HepG2 (cell line): ENCODE data around the gene FAM20A. TPM values are rescaled to one million over a fixed set of nuclear protein-coding genes. Genes with fewer than 3 reads are reported as not detected.
A peak's percentile ranks its signal among the peaks of the same experiment; 100 is the strongest.

Experiments
- CAMTA2 ChIP-seq: sonication (generic); formaldehyde crosslinking; IDR thresholded peaks from 2 replicates; pipeline ENCODE4 v1.4.0; 2020; ENCODE audit warnings: mild to moderate bottlenecking, missing genetic modification reagents, borderline replicate concordance
- CBFB ChIP-seq: sonication (generic); formaldehyde crosslinking; IDR thresholded peaks from 2 replicates; pipeline ENCODE4 v1.4.0; 2020; ENCODE audit warnings: missing genetic modification reagents
- CCAR2 ChIP-seq: fragments of 200-400 bp; formaldehyde crosslinking; optimal IDR thresholded peaks from 2 replicates; pipeline ENCODE3; 2018; ENCODE audit warnings: low read depth, mild to moderate bottlenecking, low read length, moderate library complexity
- DBP ChIP-seq: sonication (generic); formaldehyde crosslinking; IDR thresholded peaks from 2 replicates; pipeline ENCODE4 v1.4.0; 2020; ENCODE audit warnings: missing genetic modification reagents; ENCODE audit errors: not compliant biosample characterization
- HMGXB4 ChIP-seq, 2 experiments: sonication (generic) in 1 of 2; formaldehyde crosslinking in 1 of 2; IDR thresholded peaks; 2 replicates each; pipeline versions ENCODE4 v1.4.0 to v1.6.1; 2018 to 2020; ENCODE audit warnings: missing genetic modification reagents in 2 of 2, borderline replicate concordance in 1 of 2, low read depth in 1 of 2, mild to moderate bottlenecking in 1 of 2, missing biosample characterization in 1 of 2
- KLF9 ChIP-seq: IDR thresholded peaks from 2 replicates; pipeline ENCODE4 v1.6.1; 2016; ENCODE audit warnings: low read depth
- NAIF1 ChIP-seq: sonication (generic); formaldehyde crosslinking; IDR thresholded peaks from 2 replicates; pipeline ENCODE4 v1.5.0; 2020; ENCODE audit warnings: mild to moderate bottlenecking, missing genetic modification reagents, borderline replicate concordance
- RBM22 ChIP-seq: fragments of 200-400 bp; formaldehyde crosslinking; optimal IDR thresholded peaks from 2 replicates; pipeline ENCODE3; 2017; ENCODE audit warnings: mild to moderate bottlenecking, low read length, moderate library complexity
- SETDB1 ChIP-seq: sonication (generic); formaldehyde crosslinking; IDR thresholded peaks from 2 replicates; pipeline ENCODE4 v1.5.1; 2020; ENCODE audit warnings: missing genetic modification reagents, mild to moderate bottlenecking, borderline replicate concordance
- SP5 ChIP-seq: IDR thresholded peaks from 2 replicates; pipeline ENCODE4 v1.6.1; 2016; ENCODE audit warnings: low read depth, borderline replicate concordance
- ZNF124 ChIP-seq: sonication (generic); formaldehyde crosslinking; IDR thresholded peaks from 2 replicates; pipeline ENCODE4 v1.4.0; 2020; ENCODE audit warnings: missing genetic modification reagents
- ZNF335 ChIP-seq: sonication (generic); formaldehyde crosslinking; IDR thresholded peaks from 2 replicates; pipeline ENCODE4 v1.4.0; 2020; ENCODE audit warnings: missing genetic modification reagents
- ZNF468 ChIP-seq: sonication (generic); formaldehyde crosslinking; IDR thresholded peaks from 2 replicates; pipeline ENCODE4 v1.8.0; 2022; ENCODE audit warnings: mild to moderate bottlenecking, moderate library complexity, missing genetic modification reagents
- ZNF496 ChIP-seq: sonication (generic); formaldehyde crosslinking; IDR thresholded peaks from 2 replicates; pipeline ENCODE4 v1.8.1; 2023; ENCODE audit warnings: mild to moderate bottlenecking, moderate library complexity, missing genetic modification reagents; ENCODE audit not compliant: insufficient replicate concordance
- ZNF512B ChIP-seq: sonication (generic); formaldehyde crosslinking; IDR thresholded peaks from 2 replicates; pipeline ENCODE4 v1.5.1; 2020; ENCODE audit warnings: missing genetic modification reagents, mild to moderate bottlenecking, borderline replicate concordance
- ZNF639 ChIP-seq: conservative IDR thresholded peaks from 2 replicates; pipeline ENCODE4 v1.6.1; 2018; ENCODE audit warnings: missing genetic modification reagents
- ZNF773 ChIP-seq: sonication (generic); formaldehyde crosslinking; IDR thresholded peaks from 2 replicates; pipeline ENCODE4 v1.4.0; 2020; ENCODE audit warnings: missing genetic modification reagents, borderline replicate concordance
- polyA plus RNA-seq, 8 experiments: library from polyadenylated mRNA; depleted of rRNA in 3 of 8; stranded (reverse) in 7 of 8; unstranded in 1 of 8; fragments of >200 nt; fragmentation: Illumina TruSeq in 4 of 8; extraction: Trizol in 4 of 8; gene quantifications; 2 replicates each; pipeline versions ENCODE4 v1.2.1 to v1.2.3, GENCODE V29; 2011 to 2016; ENCODE audit warnings: low read depth in 4 of 8, missing spikeins in 1 of 8, mixed read lengths in 1 of 8; ENCODE audit not compliant: insufficient read depth in 1 of 8
- total RNA-seq, 5 experiments: library from RNA; depleted of rRNA; stranded (reverse); fragments of >200 nt; fragmentation: Illumina TruSeq; extraction: Trizol; gene quantifications; 2 replicates each; pipeline ENCODE4 v1.2.3, GENCODE V29; 2016; ENCODE audit warnings: low read depth in 1 of 5
- TF ChIP-seq, protein P1 (sequence below): sonication (generic); formaldehyde crosslinking; IDR thresholded peaks from 2 replicates; pipeline ENCODE4 v1.4.0; 2020; ENCODE audit warnings: missing genetic modification reagents
- TF ChIP-seq, protein P2 (sequence below): IDR thresholded peaks from 2 replicates; pipeline ENCODE4 v1.6.1; 2016

Gene FAM20A
- total and polyA plus RNA-seq, 2 of the 13 experiments (the other 11 are each of a cell fraction or from before 2014, with no cell fraction given) = 9.3 to 20.7 TPM

DNA sequence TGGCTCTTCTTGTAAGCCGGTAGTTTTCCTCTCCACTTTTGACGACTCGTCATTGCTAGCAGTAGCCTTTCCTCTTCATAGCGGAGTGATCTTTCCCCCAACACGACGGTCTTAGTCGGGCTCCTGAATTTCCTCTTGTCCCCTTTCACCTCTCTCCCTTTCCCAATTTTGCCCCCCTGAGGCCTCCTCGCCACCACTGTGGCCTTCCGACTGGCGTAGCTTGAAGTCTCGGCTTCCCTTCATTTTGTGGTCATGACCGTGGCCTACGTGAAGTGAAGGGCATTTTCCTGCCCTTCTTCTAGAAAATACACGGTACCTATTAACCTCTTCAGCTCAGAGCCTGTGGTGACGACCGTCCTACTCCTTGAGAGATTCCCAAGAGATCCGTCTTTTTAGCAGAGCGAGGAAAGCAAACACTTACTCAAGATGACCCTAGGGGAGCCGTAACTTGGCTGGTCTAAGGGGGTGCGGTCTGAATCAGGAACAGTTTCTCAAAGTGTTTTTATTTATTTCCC, 88.2 kb downstream of the FAM20A start (continued):
- TF ChIP-seq CBFB (CRISPR knock-in tag) (peak; percentile 29; the same call in 1 of the 2 replicates), CCAR2 (no peak), ZNF639 (CRISPR knock-in tag) (0 out of 2 replicates have a peak, but pooled peaks have one; percentile 38), ZNF124 (CRISPR knock-in tag) (peak; percentile 33), CAMTA2 (CRISPR knock-in tag) (0 out of 2 replicates have a peak, but pooled peaks have one; percentile 20), ZNF468 (CRISPR knock-in tag) (no peak), SP5 (CRISPR knock-in tag) (no peak), ZNF773 (CRISPR knock-in tag) (no peak; the same call in 1 of the 2 replicates), HMGXB4 (CRISPR knock-in tag; IDR thresholded peaks at IDR 0.05; ENCODE audit: borderline replicate concordance in 1 of 2, low read depth in 1 of 2) (no peak), ZNF496 (CRISPR knock-in tag) (no peak), ZNF335 (CRISPR knock-in tag) (0 out of 2 replicates have a peak, but pooled peaks have one; percentile 34), RBM22 (peak; percentile 19), KLF9 (CRISPR knock-in tag) (peak; percentile 76; the same call in 1 of the 2 replicates), DBP (CRISPR knock-in tag) (no peak), NAIF1 (CRISPR knock-in tag) (peak; percentile 68; the same call in 1 of the 2 replicates), ZNF512B (CRISPR knock-in tag) (no peak), SETDB1 (CRISPR knock-in tag) (no peak)
- TF ChIP-seq, protein P1, sequence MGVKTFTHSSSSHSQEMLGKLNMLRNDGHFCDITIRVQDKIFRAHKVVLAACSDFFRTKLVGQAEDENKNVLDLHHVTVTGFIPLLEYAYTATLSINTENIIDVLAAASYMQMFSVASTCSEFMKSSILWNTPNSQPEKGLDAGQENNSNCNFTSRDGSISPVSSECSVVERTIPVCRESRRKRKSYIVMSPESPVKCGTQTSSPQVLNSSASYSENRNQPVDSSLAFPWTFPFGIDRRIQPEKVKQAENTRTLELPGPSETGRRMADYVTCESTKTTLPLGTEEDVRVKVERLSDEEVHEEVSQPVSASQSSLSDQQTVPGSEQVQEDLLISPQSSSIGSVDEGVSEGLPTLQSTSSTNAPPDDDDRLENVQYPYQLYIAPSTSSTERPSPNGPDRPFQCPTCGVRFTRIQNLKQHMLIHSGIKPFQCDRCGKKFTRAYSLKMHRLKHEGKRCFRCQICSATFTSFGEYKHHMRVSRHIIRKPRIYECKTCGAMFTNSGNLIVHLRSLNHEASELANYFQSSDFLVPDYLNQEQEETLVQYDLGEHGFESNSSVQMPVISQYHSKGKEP = peak; percentile 73; the same call in 1 of the 2 replicates
- TF ChIP-seq, protein P2, sequence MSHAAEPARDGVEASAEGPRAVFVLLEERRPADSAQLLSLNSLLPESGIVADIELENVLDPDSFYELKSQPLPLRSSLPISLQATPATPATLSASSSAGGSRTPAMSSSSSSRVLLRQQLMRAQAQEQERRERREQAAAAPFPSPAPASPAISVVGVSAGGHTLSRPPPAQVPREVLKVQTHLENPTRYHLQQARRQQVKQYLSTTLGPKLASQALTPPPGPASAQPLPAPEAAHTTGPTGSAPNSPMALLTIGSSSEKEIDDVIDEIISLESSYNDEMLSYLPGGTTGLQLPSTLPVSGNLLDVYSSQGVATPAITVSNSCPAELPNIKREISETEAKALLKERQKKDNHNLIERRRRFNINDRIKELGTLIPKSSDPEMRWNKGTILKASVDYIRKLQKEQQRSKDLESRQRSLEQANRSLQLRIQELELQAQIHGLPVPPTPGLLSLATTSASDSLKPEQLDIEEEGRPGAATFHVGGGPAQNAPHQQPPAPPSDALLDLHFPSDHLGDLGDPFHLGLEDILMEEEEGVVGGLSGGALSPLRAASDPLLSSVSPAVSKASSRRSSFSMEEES (CRISPR knock-in tag) = peak; percentile 27; the same call in 1 of the 2 replicates
